Kidney (tissue), 14 donors: ENCODE results near the gene PEPD. TPM values are rescaled to one million over a fixed set of nuclear protein-coding genes. Genes with fewer than 3 reads are reported as not detected.

Experiments
- DNase-seq, 5 donors: peaks; one replicate each; pipeline ENCODE4 v3.0.0-alpha.2; 2013 to 2020
- FAIRE-seq: peaks from 2 replicates; lab custom pipeline; 2012; peaks lifted over from hg19 to GRCh38; lab: Jason Lieb, UNC
- H3K27ac ChIP-seq, 2 donors: one replicate each; pipeline ENCODE4 v1.7.0; 2013; ENCODE audit warnings: low read depth in 2 of 2, low read length in 2 of 2, inconsistent platforms in 1 of 2
- H3K27me3 ChIP-seq: one replicate; pipeline ENCODE4 v1.7.1; 2013; ENCODE audit warnings: low read length, inconsistent platforms; ENCODE audit not compliant: control insufficient read depth, insufficient read depth
- H3K36me3 ChIP-seq, 3 donors: one replicate each; pipeline versions ENCODE4 v1.7.0 to v1.7.1; 2013; ENCODE audit warnings: low read length in 3 of 3, control low read depth in 1 of 3, inconsistent platforms in 1 of 3; ENCODE audit not compliant: insufficient read depth in 3 of 3, control insufficient read depth in 2 of 3
- H3K4me1 ChIP-seq, 3 donors: one replicate each; pipeline versions ENCODE4 v1.7.0 to v1.7.1; 2013; ENCODE audit warnings: low read length in 3 of 3, inconsistent platforms in 1 of 3, low read depth in 1 of 3; ENCODE audit not compliant: control insufficient read depth in 2 of 3, insufficient read depth in 2 of 3
- H3K4me3 ChIP-seq, 3 donors: one replicate each; pipeline versions ENCODE4 v1.7.0 to v1.8.1; 2013; ENCODE audit warnings: low read length in 3 of 3, control low read depth in 1 of 3, inconsistent platforms in 1 of 3
- H3K9ac ChIP-seq, 3 donors: one replicate each; pipeline versions ENCODE4 v1.7.0 to v1.7.1; 2013; ENCODE audit warnings: low read length in 3 of 3, control low read depth in 1 of 3, inconsistent platforms in 1 of 3
- H3K9me3 ChIP-seq, 3 donors: one replicate each; pipeline versions ENCODE4 v1.7.0 to v1.7.1; 2013; ENCODE audit warnings: low read length in 3 of 3, control low read depth in 1 of 3, inconsistent platforms in 1 of 3; ENCODE audit not compliant: control insufficient read depth in 2 of 3, insufficient read depth in 1 of 3
- intact Hi-C: fragments of 100-400 bp; cut with DNase I; formaldehyde crosslinking; loops from one replicate; pipeline ENCODE4 v1.11.1; 2022
- polyA plus RNA-seq: library from polyadenylated mRNA; stranded (reverse); fragments of 350-450 nt; fragmentation: Illumina TruSeq; extraction: RNeasy Lipid Tissue Mini Kit (QIAGEN cat#74804); gene quantifications from one replicate; pipeline ENCODE4 v1.2.3, GENCODE V29; 2014; ENCODE audit warnings: low read depth, low replicate concordance; ENCODE audit not compliant: insufficient read depth
- total RNA-seq: library from RNA; stranded (reverse); fragmentation: NEBNext Ultra II Directional; extraction: Animal tissue kit (Norgen Biotek cat#: 25700); gene quantifications from one replicate; pipeline ENCODE4 v1.2.1, GENCODE V29; 2021
- TF ChIP-seq, protein P1 (sequence below): IDR thresholded peaks from 3 replicates; pipeline ENCODE4 v1.5.1; 2012; ENCODE audit warnings: mild to moderate bottlenecking, moderate library complexity, borderline replicate concordance; ENCODE audit not compliant: insufficient read depth; ENCODE audit errors: extremely low read depth
- donor health status: control.
- donor health status: control.
- donor health status: control.
- donor health status: control.
- donor health status: control.
- donor health status: DM: yes; HTN: yes; CAD: no.
- donor health status: Normal renal cell carcinoma (clear cell type).

PEPD gene
- total and polyA plus RNA-seq, 2 donors from 2014 or later: 71.4 to 402 TPM

DNA sequence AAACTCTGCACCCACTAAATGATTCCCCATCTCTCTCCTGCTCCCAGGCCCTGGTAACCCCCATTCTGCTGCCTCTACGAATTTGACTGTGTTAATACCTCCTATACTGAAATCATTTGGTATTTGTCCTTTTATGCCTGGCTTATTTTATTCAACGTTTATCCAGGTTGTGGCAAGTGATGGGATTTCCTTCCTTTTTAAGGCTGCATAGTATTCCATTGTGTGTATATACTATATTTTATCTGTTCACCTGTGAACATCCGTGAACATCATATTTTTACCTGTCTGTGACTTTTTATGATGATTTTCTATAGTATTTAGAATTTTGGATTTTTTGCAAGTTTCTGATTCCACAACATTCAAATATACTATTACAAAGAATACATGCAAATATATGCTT lies 162.0 kb downstream of the PEPD start:
- no peaks in the 10 kb centered on the region for H3K4me1 ChIP-seq
- no peaks in the 10 kb centered on the region for H3K27me3 ChIP-seq
- intact Hi-C loops: no loop called here
- H3K36me3 ChIP-seq: no peaks in the 10 kb centered on the region
- no peak for FAIRE-seq
- no peaks in the 10 kb centered on the region for H3K9me3 ChIP-seq
- H3K9ac ChIP-seq: no peak overlapping the region
- TF ChIP-seq, protein P1, sequence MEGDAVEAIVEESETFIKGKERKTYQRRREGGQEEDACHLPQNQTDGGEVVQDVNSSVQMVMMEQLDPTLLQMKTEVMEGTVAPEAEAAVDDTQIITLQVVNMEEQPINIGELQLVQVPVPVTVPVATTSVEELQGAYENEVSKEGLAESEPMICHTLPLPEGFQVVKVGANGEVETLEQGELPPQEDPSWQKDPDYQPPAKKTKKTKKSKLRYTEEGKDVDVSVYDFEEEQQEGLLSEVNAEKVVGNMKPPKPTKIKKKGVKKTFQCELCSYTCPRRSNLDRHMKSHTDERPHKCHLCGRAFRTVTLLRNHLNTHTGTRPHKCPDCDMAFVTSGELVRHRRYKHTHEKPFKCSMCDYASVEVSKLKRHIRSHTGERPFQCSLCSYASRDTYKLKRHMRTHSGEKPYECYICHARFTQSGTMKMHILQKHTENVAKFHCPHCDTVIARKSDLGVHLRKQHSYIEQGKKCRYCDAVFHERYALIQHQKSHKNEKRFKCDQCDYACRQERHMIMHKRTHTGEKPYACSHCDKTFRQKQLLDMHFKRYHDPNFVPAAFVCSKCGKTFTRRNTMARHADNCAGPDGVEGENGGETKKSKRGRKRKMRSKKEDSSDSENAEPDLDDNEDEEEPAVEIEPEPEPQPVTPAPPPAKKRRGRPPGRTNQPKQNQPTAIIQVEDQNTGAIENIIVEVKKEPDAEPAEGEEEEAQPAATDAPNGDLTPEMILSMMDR: no peak
- no peak overlapping the region for H3K27ac ChIP-seq
- H3K4me3 ChIP-seq: no peak overlapping the region
- no peak for DNase-seq

DNA sequence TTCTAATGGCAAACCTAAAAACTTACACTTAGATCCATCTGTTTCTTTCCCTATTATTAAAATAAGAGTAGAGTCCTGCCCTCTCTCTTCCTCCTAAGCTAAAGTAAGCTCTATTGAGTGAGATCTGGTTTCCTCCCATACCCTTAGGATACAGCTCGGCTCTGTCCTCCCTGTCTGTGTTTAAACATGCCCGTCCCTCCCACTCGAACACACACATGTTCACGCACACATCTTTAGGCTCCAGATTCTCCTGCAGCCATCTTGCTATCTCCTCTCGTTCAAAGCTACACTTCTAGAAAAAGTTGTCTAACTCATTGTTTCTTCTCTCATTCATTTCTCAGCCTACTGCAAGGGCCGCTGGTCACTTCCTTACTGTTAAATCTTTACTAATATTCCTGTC lies 163.2 kb downstream of the PEPD start:
- H3K27me3 ChIP-seq: no peaks in the 10 kb centered on the region
- H3K9ac ChIP-seq: no peak overlapping the region
- no peak for DNase-seq
- no peak for FAIRE-seq
- no peak overlapping the region for H3K4me3 ChIP-seq
- H3K9me3 ChIP-seq: no peaks in the 10 kb centered on the region
- H3K4me1 ChIP-seq: no peaks in the 10 kb centered on the region
- TF ChIP-seq, protein P1: no peak
- no peak overlapping the region for H3K27ac ChIP-seq
- H3K36me3 ChIP-seq: no peaks in the 10 kb centered on the region
- intact Hi-C loops: no loop called here

DNA sequence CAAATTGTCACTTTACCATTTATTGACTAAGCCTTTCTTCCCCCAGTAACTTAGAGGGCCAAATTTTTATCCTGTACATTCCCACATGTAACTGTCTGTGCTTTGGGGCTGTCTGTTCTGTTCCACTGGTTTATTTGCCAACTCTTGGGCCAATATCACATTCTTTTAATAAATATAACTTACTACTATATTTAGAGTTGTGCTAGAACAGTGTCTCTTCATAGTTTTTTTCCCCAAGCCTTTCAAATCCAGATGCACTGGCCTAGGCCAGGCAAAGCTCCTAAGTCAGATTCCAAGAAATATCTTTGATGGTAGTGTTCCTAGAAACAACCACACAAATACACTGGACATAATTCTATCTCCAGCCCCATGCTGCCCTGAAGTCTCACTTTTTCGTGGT lies 164.0 kb downstream of the PEPD start:
- Histone ChIP-seq H3K4me3 (no peak overlapping the region), H3K4me1 (no peaks in the 10 kb centered on the region), H3K9ac (no peak overlapping the region), H3K36me3 (no peaks in the 10 kb centered on the region), H3K27ac (no peak overlapping the region), H3K27me3 (no peaks in the 10 kb centered on the region), H3K9me3 (no peaks in the 10 kb centered on the region)
- no peak for FAIRE-seq
- intact Hi-C loops: no loop called here
- TF ChIP-seq, protein P1: no peak
- DNase-seq: no peak

DNA sequence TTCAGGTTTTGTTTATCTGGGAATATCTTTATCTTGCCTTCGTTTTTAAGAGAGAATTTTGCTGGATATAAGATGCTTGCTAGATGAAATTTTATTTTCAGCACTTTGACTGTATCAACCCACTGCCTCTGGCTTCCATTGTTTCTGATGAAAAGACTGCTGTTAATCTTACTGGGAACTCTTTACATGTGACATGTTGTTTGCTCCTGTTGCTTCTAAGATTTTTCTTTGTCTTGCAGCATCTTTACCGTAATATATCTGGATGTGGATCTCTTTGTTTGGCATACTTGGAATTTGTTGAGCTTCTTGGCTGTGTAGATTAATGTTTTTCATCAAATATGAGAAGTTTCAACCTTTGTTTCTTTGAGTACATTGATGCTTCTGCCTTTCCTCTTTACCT lies 166.1 kb downstream of the PEPD start:
- DNase-seq (no peak), FAIRE-seq (no peak)
- Histone ChIP-seq H3K36me3 (no peaks in the 10 kb centered on the region), H3K9me3 (no peaks in the 10 kb centered on the region), H3K9ac (no peak overlapping the region), H3K27me3 (no peaks in the 10 kb centered on the region), H3K27ac (no peak overlapping the region), H3K4me1 (no peaks in the 10 kb centered on the region), H3K4me3 (no peak overlapping the region)
- intact Hi-C loops: no loop called here
- TF ChIP-seq, protein P1: no peak
